ENCODE results near the gene SUGP1. TPM values are rescaled to one million over a fixed set of nuclear protein-coding genes. Genes with fewer than 3 reads are reported as not detected.

SUGP1 gene
- total RNA-seq, 2 experiments from 2014 or later = 34.6 to 61.4 TPM

GRCh38 chr19:19280561-19280960 is 39.7 kb downstream of the SUGP1 start:
- Histone ChIP-seq H4K20me1 (ENCODE audit: insufficient read depth, low read length) (no peaks in the 10 kb centered on the region), H3K27ac (ENCODE audit: low read depth, low read length, poor library complexity, severe bottlenecking) (no peak overlapping the region), H3K9me2 (ENCODE audit: insufficient read depth, low read length) (no peaks in the 10 kb centered on the region), H2AFZ (ENCODE audit: low read length) (no peak overlapping the region), H3K4me3 (ENCODE audit: low read depth, low read length, poor library complexity, severe bottlenecking) (no peak overlapping the region), H3K79me2 (ENCODE audit: insufficient read depth, low read depth, low read length) (no peaks in the 10 kb centered on the region), H3K4me1 (ENCODE audit: insufficient read depth, low read length, poor library complexity, severe bottlenecking) (no peaks in the 10 kb centered on the region), H3K4me2 (ENCODE audit: low read length) (no peak overlapping the region), H3K9me3 (ENCODE audit: low read length) (no peaks in the 10 kb centered on the region), H3K36me3 (ENCODE audit: insufficient read depth, low read length) (peaks cover 90% of the 10 kb centered on the region)
- no TSS peak for BruUV-seq (replicated peaks)
- TF ChIP-seq CTCF (conservative IDR thresholded peaks at IDR 0.05; ENCODE audit: low read length) = no peak
- no peak for TF ChIP-seq EZH2phosphoT487 (IDR thresholded peaks at IDR 0.05; ENCODE audit: borderline replicate concordance, low read depth, low read length)
- intact Hi-C loops (cut with micrococcal nuclease; ENCODE audit: unreplicated experiment) = no loop called here
- CTCF ChIA-PET (ENCODE audit: unreplicated experiment) = no interaction called here
- POLR2A ChIA-PET = interaction anchor here (0.7 kb wide), 1 partner anchor 27 kb away, joined by 5 read pairs; no protein-coding TSS in a partner anchor
- no peak for DNase-seq (ENCODE audit: low spot score)

DNA sequence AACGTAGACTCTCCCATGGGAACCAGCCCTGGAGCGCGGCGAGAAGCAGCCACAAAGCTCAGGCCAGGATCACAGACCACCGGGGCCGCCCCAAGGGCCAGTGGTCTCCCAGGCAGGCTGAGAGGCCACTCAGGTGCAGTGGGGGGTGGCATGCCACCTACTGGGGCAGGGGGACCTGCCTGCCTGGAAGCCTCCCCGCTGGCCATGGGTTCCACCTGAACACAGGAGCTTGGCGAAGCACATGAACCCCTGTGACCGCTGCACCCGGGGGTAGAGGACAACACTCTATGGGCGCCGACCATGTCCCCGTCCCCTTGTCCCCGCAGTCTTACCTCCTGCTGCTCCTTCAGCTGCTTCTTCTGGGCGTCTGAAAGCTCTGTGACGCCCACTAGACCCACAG is 40.5 kb downstream of the SUGP1 start:
- no peak for TF ChIP-seq CTCF (conservative IDR thresholded peaks at IDR 0.05; ENCODE audit: low read length)
- TF ChIP-seq EZH2phosphoT487 (IDR thresholded peaks at IDR 0.05; ENCODE audit: borderline replicate concordance, low read depth, low read length) = no peak
- POLR2A ChIA-PET = no interaction called here
- intact Hi-C loops (cut with micrococcal nuclease; ENCODE audit: unreplicated experiment) = no loop called here
- CTCF ChIA-PET (ENCODE audit: unreplicated experiment) = no interaction called here
- Histone ChIP-seq H3K9me3 (ENCODE audit: low read length) (no peaks in the 10 kb centered on the region), H3K36me3 (ENCODE audit: insufficient read depth, low read length) (peaks cover 88% of the 10 kb centered on the region), H3K79me2 (ENCODE audit: insufficient read depth, low read depth, low read length) (no peaks in the 10 kb centered on the region), H2AFZ (ENCODE audit: low read length) (no peak overlapping the region), H3K4me3 (ENCODE audit: low read depth, low read length, poor library complexity, severe bottlenecking) (no peak overlapping the region), H3K9me2 (ENCODE audit: insufficient read depth, low read length) (no peaks in the 10 kb centered on the region), H4K20me1 (ENCODE audit: insufficient read depth, low read length) (no peaks in the 10 kb centered on the region), H3K27ac (ENCODE audit: low read depth, low read length, poor library complexity, severe bottlenecking) (no peak overlapping the region), H3K4me1 (ENCODE audit: insufficient read depth, low read length, poor library complexity, severe bottlenecking) (no peaks in the 10 kb centered on the region), H3K4me2 (ENCODE audit: low read length) (no peak overlapping the region)
- no peak for DNase-seq (ENCODE audit: low spot score)
- no TSS peak for BruUV-seq (replicated peaks)

- H3K79me2 ChIP-seq (ENCODE audit: insufficient read depth, low read depth, low read length) = no peaks in the 10 kb centered on the region
- no peak overlapping the region for H2AFZ ChIP-seq (ENCODE audit: low read length)
- no peaks in the 10 kb centered on the region for H3K4me1 ChIP-seq (ENCODE audit: insufficient read depth, low read length, poor library complexity, severe bottlenecking)
- no TSS peak for BruUV-seq (replicated peaks)
- ChIA-PET CTCF (ENCODE audit: unreplicated experiment) (no interaction called here), POLR2A (no interaction called here)
- no peak overlapping the region for H3K4me3 ChIP-seq (ENCODE audit: low read depth, low read length, poor library complexity, severe bottlenecking)
- H3K9me3 ChIP-seq (ENCODE audit: low read length) = no peaks in the 10 kb centered on the region
- H4K20me1 ChIP-seq (ENCODE audit: insufficient read depth, low read length) = no peaks in the 10 kb centered on the region
- intact Hi-C loops (cut with micrococcal nuclease; ENCODE audit: unreplicated experiment) = no loop called here
- peaks cover 80% of the 10 kb centered on the region for H3K36me3 ChIP-seq (ENCODE audit: insufficient read depth, low read length)
- no peak overlapping the region for H3K27ac ChIP-seq (ENCODE audit: low read depth, low read length, poor library complexity, severe bottlenecking)
- no peaks in the 10 kb centered on the region for H3K9me2 ChIP-seq (ENCODE audit: insufficient read depth, low read length)
- no peak for DNase-seq (ENCODE audit: low spot score)
- TF ChIP-seq EZH2phosphoT487 (IDR thresholded peaks at IDR 0.05; ENCODE audit: borderline replicate concordance, low read depth, low read length) = no peak
- no peak for TF ChIP-seq CTCF (conservative IDR thresholded peaks at IDR 0.05; ENCODE audit: low read length)
- no peak overlapping the region for H3K4me2 ChIP-seq (ENCODE audit: low read length)
These were observed 41.2 kb downstream of the SUGP1 start for GRCh38 chr19:19279062-19279612.

Measured in OCI-LY7 (cell line).